CD14-positive monocyte (primary cell): ENCODE data around the gene COPS9. TPM values are rescaled to one million over a fixed set of nuclear protein-coding genes. Genes with fewer than 3 reads are reported as not detected.

Experiments used
- DNase-seq, 3 donors: peaks; one replicate each; pipeline ENCODE4 v3.0.0-alpha.2; 2011 to 2022
- H2AFZ ChIP-seq: 2 replicates; pipeline ENCODE4 v1.6.0; 2012; ENCODE audit warnings: mild to moderate bottlenecking, low read depth, low read length, inconsistent platforms; ENCODE audit not compliant: insufficient read depth, poor library complexity, severe bottlenecking
- H3K27ac ChIP-seq, 2 donors: 1 replicate in 1 of 2; 2 replicates in 1 of 2; pipeline ENCODE4 v1.5.1; 2012 to 2013; ENCODE audit warnings: low read length in 2 of 2, control low read depth in 1 of 2, inconsistent platforms in 1 of 2, low read depth in 1 of 2, mild to moderate bottlenecking in 1 of 2
- H3K27me3 ChIP-seq, 2 donors: one replicate each; pipeline versions ENCODE4 v1.6.0 to v1.6.1; 2011 to 2013; ENCODE audit warnings: low read length in 2 of 2; ENCODE audit not compliant: control insufficient read depth in 2 of 2, insufficient read depth in 2 of 2
- H3K36me3 ChIP-seq, 2 donors: replicated peaks in 1 of 2; 1 replicate in 1 of 2; 2 replicates in 1 of 2; pipeline versions ENCODE4 v1.5.1 to v1.6.1; 2012 to 2013; ENCODE audit warnings: low read length in 2 of 2, control low read depth in 1 of 2, inconsistent platforms in 1 of 2, mild to moderate bottlenecking in 1 of 2; ENCODE audit not compliant: insufficient read depth in 2 of 2, control insufficient read depth in 1 of 2
- H3K4me1 ChIP-seq, 2 donors: 1 replicate in 1 of 2; 2 replicates in 1 of 2; pipeline versions ENCODE4 v1.5.1 to v1.6.1; 2012 to 2013; ENCODE audit warnings: low read length in 2 of 2, control low read depth in 1 of 2, inconsistent platforms in 1 of 2, mild to moderate bottlenecking in 1 of 2, moderate library complexity in 1 of 2; ENCODE audit not compliant: insufficient read depth in 2 of 2, control insufficient read depth in 1 of 2
- H3K4me2 ChIP-seq: replicated peaks from 2 replicates; pipeline ENCODE3; 2012; ENCODE audit warnings: low read length, moderate library complexity, mild to moderate bottlenecking; ENCODE audit not compliant: poor library complexity, severe bottlenecking; ENCODE audit errors: extremely low read depth
- H3K4me3 ChIP-seq, 3 experiments: fragments of 200-600 bp in 1 of 3; sonication (generic) in 1 of 3; replicated peaks in 1 of 3; 1 replicate in 2 of 3; 2 replicates in 1 of 3; pipeline ENCODE4 v1.5.1; 2011 to 2013; ENCODE audit warnings: low read length in 3 of 3, mild to moderate bottlenecking in 3 of 3, control low read depth in 2 of 3, low read depth in 2 of 3, inconsistent platforms in 1 of 3, moderate library complexity in 1 of 3
- H3K79me2 ChIP-seq: 2 replicates; pipeline ENCODE4 v1.6.0; 2012; ENCODE audit warnings: mild to moderate bottlenecking, control low read depth, inconsistent platforms, low read length, moderate library complexity; ENCODE audit not compliant: insufficient read depth
- H3K9ac ChIP-seq: 2 replicates; pipeline ENCODE4 v1.6.0; 2017; ENCODE audit warnings: low read length, mild to moderate bottlenecking; ENCODE audit not compliant: insufficient read depth, poor library complexity, severe bottlenecking
- H3K9me3 ChIP-seq, 2 donors: replicated peaks in 1 of 2; 1 replicate in 1 of 2; 2 replicates in 1 of 2; pipeline versions ENCODE4 v1.5.1 to v1.6.1; 2012 to 2013; ENCODE audit warnings: low read length in 2 of 2, control low read depth in 1 of 2; ENCODE audit not compliant: control insufficient read depth in 1 of 2, insufficient read depth in 1 of 2
- H4K20me1 ChIP-seq: 2 replicates; pipeline ENCODE4 v1.6.0; 2012; ENCODE audit warnings: mild to moderate bottlenecking, low read length, control low read depth, moderate library complexity; ENCODE audit not compliant: insufficient read depth
- H3K27ac Mint-ChIP-seq, 7 donors: one replicate each; pipeline ENCODE4 v1.8.0; 2020; ENCODE audit warnings: mild to moderate bottlenecking in 7 of 7, mixed read lengths in 7 of 7, moderate library complexity in 6 of 7, inconsistent platforms in 2 of 7
- H3K27me3 Mint-ChIP-seq, 3 donors: one replicate each; pipeline ENCODE4 v1.8.0; 2021 to 2022; ENCODE audit warnings: low read depth in 3 of 3, mild to moderate bottlenecking in 3 of 3, mixed read lengths in 3 of 3, moderate library complexity in 3 of 3, inconsistent platforms in 1 of 3
- H3K36me3 Mint-ChIP-seq, 2 donors: one replicate each; pipeline ENCODE4 v1.8.0; 2020; ENCODE audit warnings: mixed read lengths in 2 of 2, inconsistent platforms in 1 of 2, mild to moderate bottlenecking in 1 of 2
- H3K4me1 Mint-ChIP-seq: one replicate; pipeline ENCODE4 v1.8.0; 2020; ENCODE audit warnings: mild to moderate bottlenecking, mixed read lengths
- H3K4me3 Mint-ChIP-seq, 2 donors: one replicate each; pipeline ENCODE4 v1.8.0; 2020; ENCODE audit warnings: mild to moderate bottlenecking in 2 of 2, mixed read lengths in 2 of 2, moderate library complexity in 1 of 2
- H3K9me3 Mint-ChIP-seq, 7 donors: one replicate each; pipeline ENCODE4 v1.8.0; 2020 to 2022; ENCODE audit warnings: mixed read lengths in 7 of 7, mild to moderate bottlenecking in 6 of 7, moderate library complexity in 6 of 7, inconsistent platforms in 2 of 7
- CTCF ChIP-seq: fragments of 200-600 bp; IDR thresholded peaks from one replicate; pipeline ENCODE4 v1.8.0; 2022; ENCODE audit warnings: antibody characterized with exemption, mild to moderate bottlenecking
- WGBS: methylation state at CpG from one replicate; pipeline ENCODE4 v1.1.5; 2013; ENCODE audit warnings: missing lambda C conversion rate; ENCODE audit not compliant: insufficient coverage; 5-methylcytosine and 5-hydroxymethylcytosine counted together
- intact Hi-C, 2 donors: fragments of 100-400 bp; cut with micrococcal nuclease; formaldehyde crosslinking; loops; one replicate each; pipeline versions ENCODE4 v1.15.0 to v1.15.1; 2023
- polyA plus RNA-seq, 3 donors: library from polyadenylated mRNA; depleted of rRNA in 1 of 3; unstranded in 2 of 3; stranded (reverse) in 1 of 3; fragments of 300-500 nt in 2 of 3; fragments of >200 nt in 1 of 3; fragmentation: Illumina TruSeq in 2 of 3; gene quantifications; 1 replicate in 2 of 3; 2 replicates in 1 of 3; pipeline ENCODE4 v1.2.3, GENCODE V29; 2012 to 2021

The COPS9 gene
- polyA plus RNA-seq, 3 donors = 123 to 300 (median 268) TPM

- Mint-ChIP-seq H3K4me1 (peaks cover 4% of the 10 kb centered on the region), H3K27ac (no peak overlapping the region), H3K27me3 (peaks cover 2 to 8% (median 8%) of the 10 kb centered on the region in 3 donors), H3K4me3 (no peak overlapping the region), H3K36me3 (no peaks in the 10 kb centered on the region), H3K9me3 (peaks cover 0 to 4% (median 1%) of the 10 kb centered on the region in 7 donors)
- Histone ChIP-seq H3K4me3 (no peak overlapping the region), H3K4me1 (no peaks in the 10 kb centered on the region), H3K4me2 (no peak overlapping the region), H3K27ac (no peak overlapping the region), H3K9me3 (no peaks in the 10 kb centered on the region), H3K9ac (no peak overlapping the region), H2AFZ (no peak overlapping the region), H3K36me3 (no peaks in the 10 kb centered on the region), H4K20me1 (no peaks in the 10 kb centered on the region), H3K27me3 (no peaks in the 10 kb centered on the region), H3K79me2 (no peaks in the 10 kb centered on the region)
- intact Hi-C loops = loop anchor here in 1 of 2 donors (2.0 kb wide), 1 partner anchor 84 kb away; no protein-coding TSS in a partner anchor
- no peak for TF ChIP-seq CTCF
- 78% methylated on average over 13 of the region's 20 CpGs for WGBS
- DNase-seq = no peak
Observed at GRCh38 chr2:240144649-240145261, 8.7 kb upstream of the COPS9 start.

- DNase-seq = peak; percentile 42 to 58 (median 56)
- Histone ChIP-seq H3K9ac (no peak overlapping the region), H3K27me3 (no peaks in the 10 kb centered on the region), H2AFZ (no peak overlapping the region), H3K9me3 (no peaks in the 10 kb centered on the region), H3K79me2 (no peaks in the 10 kb centered on the region), H3K4me2 (no peak overlapping the region), H4K20me1 (no peaks in the 10 kb centered on the region), H3K4me3 (no peak overlapping the region), H3K36me3 (no peaks in the 10 kb centered on the region), H3K4me1 (no peaks in the 10 kb centered on the region), H3K27ac (no peak overlapping the region)
- peak; percentile 94 for TF ChIP-seq CTCF
- intact Hi-C loops = loop anchor here (2.0 kb wide), 2 partner anchors 83 to 1109 kb away; no protein-coding TSS in a partner anchor
- H3K4me1 Mint-ChIP-seq = peaks cover 4% of the 10 kb centered on the region
- H3K36me3 Mint-ChIP-seq = no peaks in the 10 kb centered on the region
- H3K9me3 Mint-ChIP-seq = peaks cover 0 to 4% (median 1%) of the 10 kb centered on the region in 7 donors
- H3K27me3 Mint-ChIP-seq = peaks cover 2 to 9% (median 8%) of the 10 kb centered on the region in 3 donors
- H3K27ac Mint-ChIP-seq = no peak overlapping the region
- no peak overlapping the region for H3K4me3 Mint-ChIP-seq
- WGBS = 43% methylated on average over 36 of the region's 36 CpGs
Observed at GRCh38 chr2:240143801-240144648, 7.9 kb upstream of the COPS9 start.
